ENCODE measurements around the gene NANS. TPM values are rescaled to one million over a fixed set of nuclear protein-coding genes. Genes with fewer than 3 reads are reported as not detected.

NANS gene
- total RNA-seq, 2 donors from 2014 or later = 160 to 318 TPM

DNA sequence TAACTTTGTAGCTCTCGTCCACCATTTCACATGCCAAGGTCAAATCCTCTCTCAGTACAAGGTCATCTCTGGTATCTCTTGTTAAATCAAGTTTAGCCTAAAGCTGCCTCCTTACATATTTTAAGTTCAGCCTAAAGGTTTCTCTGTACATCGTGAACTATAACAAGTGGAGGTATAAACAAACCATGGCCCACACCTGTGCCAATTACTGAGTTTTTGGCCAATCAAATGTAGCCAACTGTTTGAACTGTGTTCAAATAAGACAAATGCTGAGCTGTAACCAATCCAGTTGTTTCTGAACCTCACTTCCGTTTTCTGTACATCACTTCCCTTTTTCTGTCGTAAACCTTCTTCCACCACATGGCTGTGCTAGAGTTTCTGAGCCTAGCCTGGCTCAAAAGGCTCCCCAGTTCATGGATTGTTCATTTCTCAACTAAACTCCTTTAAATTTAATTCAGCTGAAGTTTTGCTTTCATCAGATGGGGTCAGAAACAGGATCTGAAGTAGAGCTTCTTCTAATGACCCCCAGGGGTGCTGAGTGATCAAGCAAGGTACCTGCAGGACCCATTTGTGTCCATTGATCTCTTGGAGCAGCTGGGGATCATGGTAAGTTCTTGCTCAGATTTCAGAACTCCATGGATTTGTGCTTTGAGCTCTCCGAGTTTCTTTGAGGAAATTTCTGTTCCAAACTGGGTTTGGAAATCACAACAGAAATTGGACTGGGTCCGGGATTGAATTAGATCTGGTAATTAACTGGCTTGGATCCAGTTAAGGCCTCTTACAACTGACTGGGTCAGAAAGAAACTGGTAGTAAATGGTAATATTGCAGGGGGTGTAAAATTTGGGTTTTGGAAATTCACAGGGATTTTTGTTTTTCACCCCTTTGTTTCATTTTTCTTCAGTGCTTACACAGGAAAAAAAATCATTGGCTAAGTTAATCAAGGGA is 11.0 kb upstream of the NANS start:
- no peak for DNase-seq (ENCODE audit: low spot score)
- no peaks in the 10 kb centered on the region for H3K27me3 ChIP-seq (replicated peaks; ENCODE audit: insufficient read depth)
- intact Hi-C loops (cut with DNase I) = no loop called here
- H3K4me3 ChIP-seq = no peak overlapping the region
- 80% methylated on average over 6 of the region's 6 CpGs for WGBS
- no peaks in the 10 kb centered on the region for H3K36me3 ChIP-seq
- TF ChIP-seq, protein P1, sequence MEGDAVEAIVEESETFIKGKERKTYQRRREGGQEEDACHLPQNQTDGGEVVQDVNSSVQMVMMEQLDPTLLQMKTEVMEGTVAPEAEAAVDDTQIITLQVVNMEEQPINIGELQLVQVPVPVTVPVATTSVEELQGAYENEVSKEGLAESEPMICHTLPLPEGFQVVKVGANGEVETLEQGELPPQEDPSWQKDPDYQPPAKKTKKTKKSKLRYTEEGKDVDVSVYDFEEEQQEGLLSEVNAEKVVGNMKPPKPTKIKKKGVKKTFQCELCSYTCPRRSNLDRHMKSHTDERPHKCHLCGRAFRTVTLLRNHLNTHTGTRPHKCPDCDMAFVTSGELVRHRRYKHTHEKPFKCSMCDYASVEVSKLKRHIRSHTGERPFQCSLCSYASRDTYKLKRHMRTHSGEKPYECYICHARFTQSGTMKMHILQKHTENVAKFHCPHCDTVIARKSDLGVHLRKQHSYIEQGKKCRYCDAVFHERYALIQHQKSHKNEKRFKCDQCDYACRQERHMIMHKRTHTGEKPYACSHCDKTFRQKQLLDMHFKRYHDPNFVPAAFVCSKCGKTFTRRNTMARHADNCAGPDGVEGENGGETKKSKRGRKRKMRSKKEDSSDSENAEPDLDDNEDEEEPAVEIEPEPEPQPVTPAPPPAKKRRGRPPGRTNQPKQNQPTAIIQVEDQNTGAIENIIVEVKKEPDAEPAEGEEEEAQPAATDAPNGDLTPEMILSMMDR (IDR thresholded peaks at IDR 0.05) = no peak
- TF ChIP-seq POLR2A (IDR thresholded peaks at IDR 0.05) = no peak
- TF ChIP-seq POLR2AphosphoS5 (IDR thresholded peaks at IDR 0.05) = no peak
- no peaks in the 10 kb centered on the region for H3K4me1 ChIP-seq (replicated peaks)
- H3K27ac ChIP-seq = no peak overlapping the region
- H3K9me3 ChIP-seq = no peaks in the 10 kb centered on the region

DNA sequence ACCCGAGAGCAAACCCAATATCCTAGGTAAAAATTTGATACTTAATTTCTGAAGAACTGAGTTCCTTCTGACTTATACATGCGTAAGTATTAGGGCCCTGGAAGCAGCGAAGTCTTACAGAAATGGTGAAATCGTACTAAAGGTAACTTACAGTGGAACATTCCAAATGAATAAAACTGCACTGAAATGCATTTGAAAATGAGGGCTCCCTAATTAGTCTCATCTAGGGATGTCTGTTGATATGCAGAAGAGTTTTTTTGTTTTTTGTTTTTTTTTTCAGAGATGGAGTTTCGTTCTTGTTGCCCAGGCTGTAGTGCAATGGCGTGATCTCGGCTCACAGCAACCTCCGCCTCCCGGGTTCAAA is 10.4 kb upstream of the NANS start:
- Histone ChIP-seq H3K36me3 (no peaks in the 10 kb centered on the region), H3K27me3 (replicated peaks; ENCODE audit: insufficient read depth) (no peaks in the 10 kb centered on the region), H3K4me3 (no peak overlapping the region), H3K27ac (no peak overlapping the region), H3K4me1 (replicated peaks) (no peaks in the 10 kb centered on the region), H3K9me3 (no peaks in the 10 kb centered on the region)
- WGBS = 95% methylated on average over 9 of the region's 9 CpGs
- intact Hi-C loops (cut with DNase I) = no loop called here
- DNase-seq (ENCODE audit: low spot score) = no peak
- no peak for TF ChIP-seq POLR2AphosphoS5 (IDR thresholded peaks at IDR 0.05)
- TF ChIP-seq, protein P1 (IDR thresholded peaks at IDR 0.05) = no peak
- no peak for TF ChIP-seq POLR2A (IDR thresholded peaks at IDR 0.05)

GRCh38 chr9:98047002-98047401 is 9.5 kb upstream of the NANS start:
- TF ChIP-seq, protein P1 (IDR thresholded peaks at IDR 0.05) = no peak
- no peak for TF ChIP-seq POLR2A (IDR thresholded peaks at IDR 0.05)
- TF ChIP-seq POLR2AphosphoS5 (IDR thresholded peaks at IDR 0.05) = no peak
- intact Hi-C loops (cut with DNase I) = no loop called here
- Histone ChIP-seq H3K4me1 (replicated peaks) (no peaks in the 10 kb centered on the region), H3K27me3 (replicated peaks; ENCODE audit: insufficient read depth) (no peaks in the 10 kb centered on the region), H3K36me3 (no peaks in the 10 kb centered on the region), H3K27ac (no peak overlapping the region), H3K4me3 (no peak overlapping the region), H3K9me3 (no peaks in the 10 kb centered on the region)
- no peak for DNase-seq (ENCODE audit: low spot score)
- WGBS = 77% methylated on average over 5 of the region's 5 CpGs

DNA sequence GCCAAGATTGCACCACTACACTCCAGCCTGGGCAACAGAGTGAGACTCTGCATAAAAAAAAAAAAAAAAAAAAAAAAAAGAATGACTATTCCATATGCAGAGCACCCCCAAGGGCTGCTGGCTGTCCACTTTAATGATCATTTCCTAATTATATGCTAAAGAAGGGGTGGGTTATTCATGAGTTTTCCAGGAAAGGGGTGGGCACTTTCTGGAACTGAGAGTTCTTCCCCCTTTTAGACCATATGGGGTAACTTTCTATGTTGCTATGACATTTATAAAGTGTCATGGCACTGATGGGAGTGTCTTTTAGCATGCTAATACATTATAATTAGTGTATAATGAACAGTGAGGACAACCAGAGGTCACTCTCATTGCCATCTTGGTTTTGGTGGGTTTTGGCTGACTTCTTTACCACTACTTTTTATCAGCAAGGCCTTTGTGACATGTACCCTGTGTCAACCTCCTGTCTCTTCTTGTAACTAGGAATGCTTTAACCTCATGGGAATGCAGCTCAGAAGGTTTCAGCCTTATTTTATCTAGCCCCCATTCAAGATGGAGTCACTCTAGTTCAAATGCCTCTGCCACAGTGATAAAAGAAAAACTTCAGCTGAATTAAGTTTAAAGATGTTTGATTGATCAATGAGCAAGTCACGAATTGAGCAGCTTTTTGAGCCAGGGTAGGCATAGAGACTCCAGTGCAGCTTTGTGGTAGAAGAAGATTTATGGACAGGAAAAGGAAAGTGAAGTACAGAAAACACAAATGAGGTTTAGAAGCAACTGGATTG is 7.1 kb upstream of the NANS start:
- H3K36me3 ChIP-seq = no peaks in the 10 kb centered on the region
- no peak for DNase-seq (ENCODE audit: low spot score)
- intact Hi-C loops (cut with DNase I) = no loop called here
- no peaks in the 10 kb centered on the region for H3K27me3 ChIP-seq (replicated peaks; ENCODE audit: insufficient read depth)
- TF ChIP-seq, protein P1 (IDR thresholded peaks at IDR 0.05) = no peak
- no peak for TF ChIP-seq POLR2A (IDR thresholded peaks at IDR 0.05)
- TF ChIP-seq POLR2AphosphoS5 (IDR thresholded peaks at IDR 0.05) = no peak
- WGBS = 57% methylated on average over 1 of the region's 1 CpG
- H3K27ac ChIP-seq = no peak overlapping the region
- no peak overlapping the region for H3K4me3 ChIP-seq
- H3K4me1 ChIP-seq (replicated peaks) = no peaks in the 10 kb centered on the region
- no peaks in the 10 kb centered on the region for H3K9me3 ChIP-seq
